ENCODE results near the gene CCDC112. TPM values are rescaled to one million over a fixed set of nuclear protein-coding genes. Genes with fewer than 3 reads are reported as not detected.
A peak's percentile ranks its signal among the peaks of the same experiment; 100 is the strongest.

CCDC112 gene
- total and polyA plus RNA-seq, 2 of the 13 experiments (the other 11 are each of a cell fraction or from before 2014, with no cell fraction given), result 1.1 to 2.8 TPM

GRCh38 chr5:115296124-115297022, at the start of gene CCDC112 (continued):
- TF ChIP-seq ATF7 (IDR thresholded peaks at IDR 0.05) (no peak), ATF7 (CRISPR knock-in tag; IDR thresholded peaks at IDR 0.05) (no peak), PCBP2 (optimal IDR thresholded peaks at IDR 0.05; ENCODE audit: low read depth, low read length, poor library complexity, severe bottlenecking) (no peak), ZNF142 (CRISPR knock-in tag; IDR thresholded peaks at IDR 0.05) (no peak; the same call in 1 of the 2 replicates), ZFY (CRISPR knock-in tag; IDR thresholded peaks at IDR 0.05) (peak; percentile 75), NCOA1 (CRISPR knock-in tag; IDR thresholded peaks at IDR 0.05) (no peak), ZNF12 (CRISPR knock-in tag; IDR thresholded peaks at IDR 0.05) (no peak; the same call in 1 of the 2 replicates), SRSF1 (optimal IDR thresholded peaks at IDR 0.05; ENCODE audit: low read depth, low read length) (no peak), STAT5B (CRISPR knock-in tag; IDR thresholded peaks at IDR 0.05) (no peak), FOSL1 (CRISPR knock-in tag; IDR thresholded peaks at IDR 0.05; ENCODE audit: borderline replicate concordance) (no peak), ZSCAN29 (CRISPR knock-in tag; conservative IDR thresholded peaks at IDR 0.05) (no peak), MBNL3 (CRISPR knock-in tag; conservative IDR thresholded peaks at IDR 0.05) (no peak), ARID4A (CRISPR knock-in tag; IDR thresholded peaks at IDR 0.05; ENCODE audit: borderline replicate concordance) (peak; percentile 74), CREM (IDR thresholded peaks at IDR 0.05) (no peak), CREM (CRISPR knock-in tag; IDR thresholded peaks at IDR 0.05) (no peak), ZSCAN9 (CRISPR knock-in tag; IDR thresholded peaks at IDR 0.05; ENCODE audit: borderline replicate concordance) (no peak), TCF12 (IDR thresholded peaks at IDR 0.05) (no peak), TCF12 (CRISPR knock-in tag; IDR thresholded peaks at IDR 0.05) (no peak), ZNF383 (CRISPR knock-in tag; IDR thresholded peaks at IDR 0.05; ENCODE audit: borderline replicate concordance) (no peak), RFX1 (IDR thresholded peaks at IDR 0.05) (no peak), KDM5B (CRISPR knock-in tag; IDR thresholded peaks at IDR 0.05; ENCODE audit: borderline replicate concordance) (peak; percentile 75), ZNF274 (CRISPR knock-in tag; IDR thresholded peaks at IDR 0.05) (peak; percentile 61; the same call in 1 of the 2 replicates)
